Stimulated activated CD8-positive, alpha-beta memory T cell treated with anti-CD3 and anti-CD28 coated beads, Interleukin-7, amount 100 ng/mL, for 48 hours (primary cell): Measurements from ENCODE around the gene GGTLC1.

ENCODE experiments used
- DNase-seq, 2 donors: peaks; one replicate each; pipeline ENCODE4 v3.0.0-alpha.2; 2020; ENCODE audit warnings: low read depth in 1 of 2; ENCODE audit errors: extremely low read depth in 1 of 2

The GGTLC1 gene

GRCh38 chr20:23988561-23988960 lies at the start of gene GGTLC1:
Gene GGTLC1, minus strand, starts transcription at chr20:23988779. Its CDS starts 2,168 bp downstream, at chr20:23986611.
- no peak for DNase-seq

DNA sequence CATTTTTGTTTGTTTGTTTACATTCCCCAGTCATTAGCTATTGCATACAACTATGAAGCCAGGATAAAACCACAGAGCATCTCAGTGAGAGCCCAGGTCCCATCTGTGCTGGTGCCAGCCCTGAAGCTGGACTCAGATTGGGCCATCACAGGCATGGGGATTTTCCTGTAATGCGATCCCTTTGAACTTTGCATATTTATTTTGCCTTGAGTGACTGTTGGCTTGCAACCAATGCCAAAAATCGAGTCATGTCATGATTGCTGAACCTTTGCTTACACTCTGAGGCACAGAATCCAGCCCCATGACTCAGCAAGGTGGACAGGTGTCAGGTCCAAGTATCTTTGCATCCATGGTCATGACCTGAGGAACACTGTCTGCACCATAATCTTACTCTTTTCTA lies 46.2 kb upstream of the GGTLC1 start:
- DNase-seq, result no peak

DNA sequence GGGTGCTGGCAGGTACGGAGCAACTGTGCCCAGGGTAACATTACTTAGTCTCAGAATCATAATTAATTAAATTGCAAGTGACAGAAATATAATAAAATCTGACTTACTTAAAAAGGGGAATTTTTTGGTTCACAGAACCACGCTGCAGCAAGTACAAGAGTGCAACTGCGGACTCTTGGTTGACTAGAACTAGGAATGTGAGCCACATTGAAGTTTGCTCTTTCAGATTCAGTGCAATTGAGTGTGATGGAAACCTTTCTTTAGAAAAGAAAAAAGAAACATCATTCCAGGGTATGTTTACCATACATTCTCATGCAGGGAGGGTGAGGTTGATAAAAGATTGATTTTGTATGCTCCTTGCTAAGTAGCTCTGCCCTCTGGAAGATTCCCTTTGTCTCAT lies 45.0 kb upstream of the GGTLC1 start:
- no peak for DNase-seq

DNA sequence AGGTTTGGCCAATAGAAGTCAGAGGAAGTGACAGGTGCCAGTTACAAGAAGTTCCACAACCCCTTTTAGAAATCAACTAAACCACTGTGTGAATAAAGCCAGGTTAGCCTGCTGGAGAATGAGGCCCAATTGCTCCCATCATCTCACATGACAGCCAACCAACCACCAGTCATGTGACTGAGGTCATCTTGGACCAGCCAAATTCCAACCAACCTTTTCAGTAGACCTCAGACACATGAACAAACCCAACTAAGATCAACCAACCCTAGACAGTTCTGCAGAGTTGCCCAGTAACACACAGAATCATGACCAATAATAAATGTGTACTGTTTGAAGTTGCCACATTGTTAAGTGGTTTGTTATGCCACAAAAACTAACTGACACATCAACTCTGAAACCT lies 44.6 kb upstream of the GGTLC1 start:
- no peak for DNase-seq

- no peak for DNase-seq
Measured at GRCh38 chr20:24032400-24032898, 43.9 kb upstream of the GGTLC1 start.

DNA sequence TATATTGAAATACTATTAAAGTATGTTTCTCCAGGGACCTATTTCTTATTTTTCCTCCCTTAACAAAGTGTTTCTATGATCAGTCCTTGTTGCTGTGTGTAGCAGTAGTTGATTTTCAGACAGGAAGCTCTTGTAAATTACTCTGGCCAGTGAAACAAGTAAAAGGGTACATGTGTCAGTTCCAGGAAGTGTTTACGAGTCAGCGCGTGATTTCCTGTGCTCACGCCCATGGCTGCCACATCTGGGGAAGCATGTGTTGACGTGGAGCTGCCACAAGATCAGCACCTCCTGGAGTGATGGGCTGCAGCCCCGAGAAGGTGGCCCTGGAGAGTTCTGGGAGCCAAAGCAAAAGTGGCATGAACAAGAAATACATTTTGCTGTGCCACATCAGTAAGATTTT lies 38.6 kb upstream of the GGTLC1 start:
- peak; percentile 50 to 62 for DNase-seq

DNA sequence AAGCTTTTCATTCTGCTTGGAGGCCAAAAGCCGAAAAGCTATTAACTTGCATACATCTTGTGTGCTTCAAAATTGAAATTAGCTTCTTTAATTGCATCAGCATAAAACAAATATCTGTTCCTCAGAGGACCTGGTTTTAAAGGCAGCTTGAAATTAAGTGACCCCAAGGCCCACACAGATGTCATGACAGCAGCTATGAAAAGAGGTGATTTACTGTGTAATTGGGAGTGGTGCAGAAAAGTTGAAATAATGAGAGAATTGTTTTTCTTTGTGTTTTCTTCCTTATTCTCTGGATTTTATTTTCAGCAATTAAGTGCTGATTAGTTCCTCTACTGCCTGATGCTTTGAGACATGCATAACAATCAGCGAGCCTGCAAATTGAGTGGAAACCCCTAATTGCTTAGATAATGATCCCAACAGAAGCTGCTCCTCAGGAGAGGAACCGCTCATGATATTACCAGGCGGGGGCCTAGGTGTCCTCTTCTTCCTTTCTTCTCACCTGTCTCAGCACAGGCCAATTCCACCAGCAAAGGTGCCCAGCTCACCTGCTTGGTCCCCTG lies 34.1 kb upstream of the GGTLC1 start:
- no peak for DNase-seq

- no peak for DNase-seq
Measured at GRCh38 chr20:24018796-24019195, 30.2 kb upstream of the GGTLC1 start.

GRCh38 chr20:24017458-24017755 lies 28.8 kb upstream of the GGTLC1 start:
- DNase-seq, result no peak

DNA sequence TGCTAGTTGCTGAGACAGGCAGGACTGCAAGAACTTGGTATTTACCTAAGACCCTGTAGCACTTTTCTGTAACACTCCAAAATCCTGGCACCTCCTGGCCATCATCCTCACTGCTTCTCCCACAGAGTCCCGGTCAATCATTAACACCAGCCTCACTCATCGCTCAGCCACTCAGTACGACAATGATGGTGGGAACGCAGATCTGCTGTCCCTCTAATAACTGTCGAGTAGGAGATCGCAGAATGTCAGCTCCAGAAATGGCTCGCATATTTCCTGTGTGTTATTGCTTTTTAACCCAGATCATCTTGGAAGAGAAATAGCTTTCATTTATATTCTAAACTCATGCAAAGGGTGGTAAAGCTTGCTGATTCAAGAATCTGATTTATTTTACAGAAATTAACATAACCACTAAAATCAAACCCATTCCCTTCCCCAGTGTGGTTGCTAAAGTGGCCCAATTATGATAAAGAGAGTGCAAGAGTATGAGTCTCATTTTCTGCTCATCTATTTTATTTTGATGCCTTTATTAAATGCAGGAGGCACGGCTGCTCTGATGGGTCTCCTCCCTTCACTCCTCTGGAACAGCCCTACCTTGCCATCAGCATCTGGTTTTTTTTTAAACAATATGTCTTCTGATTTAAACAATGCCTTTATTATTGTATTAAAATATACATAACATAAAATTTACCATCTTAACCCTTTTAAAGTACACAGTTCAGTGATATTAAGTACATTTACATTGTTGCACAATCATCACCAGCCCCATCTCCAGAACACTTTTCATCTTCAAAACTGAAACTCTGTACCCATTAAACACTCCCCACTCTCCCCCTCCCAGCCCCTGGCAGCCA lies 28.3 kb upstream of the GGTLC1 start:
- no peak for DNase-seq

- DNase-seq, result no peak
Measured at GRCh38 chr20:24013953-24014352, 25.4 kb upstream of the GGTLC1 start.

GRCh38 chr20:24011282-24011681 lies 22.7 kb upstream of the GGTLC1 start:
- DNase-seq, result no peak

GRCh38 chr20:24007758-24008157 lies 19.2 kb upstream of the GGTLC1 start:
- no peak for DNase-seq

DNA sequence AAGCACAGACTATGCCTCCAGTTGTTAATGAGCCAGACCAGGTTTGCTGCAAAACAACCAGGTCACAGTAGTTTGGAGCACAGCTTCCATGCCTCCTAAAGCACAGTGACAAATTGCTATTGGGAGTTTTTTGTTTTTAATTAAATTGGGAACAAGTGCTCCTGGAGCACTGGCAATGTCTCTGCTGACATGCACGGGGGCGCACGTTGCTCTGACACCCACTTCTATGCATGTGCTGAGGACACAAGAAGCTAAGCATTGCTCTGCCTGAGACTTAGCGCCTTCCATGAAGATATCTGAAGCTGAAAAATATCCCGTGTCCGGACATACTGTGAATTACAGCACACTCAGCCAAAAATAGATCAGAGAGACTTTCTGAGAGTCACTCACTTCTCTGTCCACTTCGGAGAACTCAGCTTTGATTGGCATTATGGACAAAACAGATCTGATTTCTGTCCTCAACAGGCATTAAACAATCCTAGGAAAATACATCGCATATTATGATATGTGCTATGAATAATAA lies 18.6 kb upstream of the GGTLC1 start:
- DNase-seq, result no peak

DNA sequence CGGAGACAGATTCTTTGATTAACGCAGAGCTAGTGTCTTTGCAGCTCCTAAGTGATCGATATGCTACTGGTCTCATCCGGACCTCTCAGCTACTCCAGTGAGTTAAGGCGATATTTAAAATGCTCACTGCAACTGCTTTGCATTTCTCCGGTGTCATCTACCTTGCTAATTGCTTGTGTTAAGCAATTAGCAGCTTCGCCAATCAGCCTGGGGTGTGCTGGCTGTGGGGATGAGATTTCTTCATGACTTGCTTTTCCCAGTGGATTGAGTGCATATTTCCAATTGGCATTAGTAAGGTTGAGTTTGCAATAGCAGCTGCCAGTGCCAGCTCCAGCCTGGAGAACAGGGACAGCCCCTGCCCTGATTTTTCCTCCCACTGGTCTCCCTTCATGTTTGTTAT lies 18.0 kb upstream of the GGTLC1 start:
- DNase-seq, result no peak

GRCh38 chr20:24004471-24004870 lies 15.9 kb upstream of the GGTLC1 start:
- no peak for DNase-seq

GRCh38 chr20:24002896-24003295 lies 14.3 kb upstream of the GGTLC1 start:
- DNase-seq, result no peak

DNA sequence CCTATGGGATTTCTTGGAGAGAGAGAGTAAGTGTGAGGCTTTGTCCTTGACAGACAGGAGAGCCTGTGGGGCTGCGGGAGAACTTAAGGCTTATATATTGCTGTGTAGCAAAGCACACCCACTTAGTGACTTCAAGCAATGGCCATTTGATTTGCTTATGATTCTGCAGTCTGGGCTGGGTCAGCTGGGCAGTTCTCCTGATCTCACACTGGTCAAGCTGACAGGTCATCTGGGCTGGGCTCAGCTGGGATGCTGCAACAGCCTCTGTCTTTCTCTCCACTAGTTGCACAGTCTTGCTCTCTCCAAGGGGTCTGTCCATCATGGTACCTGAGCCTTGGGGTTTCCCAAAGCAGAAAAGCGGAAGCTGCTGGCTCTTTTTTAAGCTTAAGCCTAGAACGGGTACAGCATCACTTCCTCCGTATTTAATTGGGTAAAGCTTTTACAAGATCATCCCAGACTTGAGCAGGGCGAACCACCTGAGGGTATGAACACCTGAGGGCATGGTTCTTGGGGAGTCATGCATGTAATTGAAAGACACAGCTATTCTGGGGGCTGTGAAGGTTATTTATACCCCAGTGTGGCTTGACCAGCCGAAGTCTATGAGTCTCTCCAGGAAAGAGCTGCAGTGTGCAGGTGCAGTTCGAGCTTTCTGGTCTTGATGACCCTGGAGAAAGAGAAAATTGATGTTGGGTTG lies 13.3 kb upstream of the GGTLC1 start:
- DNase-seq, result no peak

DNA sequence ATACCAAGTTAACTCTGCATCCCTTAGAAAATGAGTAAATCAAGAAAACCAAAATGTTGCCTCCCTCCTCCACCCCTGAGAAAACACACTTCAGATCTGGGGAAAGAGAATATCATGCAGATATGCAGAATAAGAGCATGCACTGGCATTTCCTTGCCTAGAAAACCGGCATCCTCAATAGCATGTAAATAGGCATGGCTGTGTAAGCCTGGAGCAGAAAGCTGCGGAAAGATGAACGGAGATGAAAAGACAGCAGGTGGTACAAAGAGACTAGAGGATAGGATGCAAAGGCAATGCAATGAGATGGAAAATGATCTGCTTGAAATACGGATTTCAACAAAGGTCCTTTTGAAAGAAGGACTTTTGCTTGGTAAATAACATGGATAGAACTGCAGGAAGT lies 10.3 kb upstream of the GGTLC1 start:
- DNase-seq, result no peak

GRCh38 chr20:23998392-23998791 lies 9.8 kb upstream of the GGTLC1 start:
- DNase-seq, result no peak

- DNase-seq, result peak in 1 of 2 donors; percentile 11
Measured at GRCh38 chr20:23995905-23996666, 7.5 kb upstream of the GGTLC1 start.
